GM19099 (cell line): ENCODE results near the gene GAPVD1.

Experiments
- POLR2A ChIP-seq: IDR thresholded peaks from 3 replicates; pipeline ENCODE4 v1.6.1; 2011; ENCODE audit warnings: low read depth; ENCODE audit not compliant: insufficient read length; ENCODE audit errors: extremely low read depth

GAPVD1 gene

GRCh38 chr9:125243792-125244260 lies 17.8 kb upstream of the GAPVD1 start:
- no peak for TF ChIP-seq POLR2A

- TF ChIP-seq POLR2A: no peak
Observed at GRCh38 chr9:125246261-125246667, 15.4 kb upstream of the GAPVD1 start.

GRCh38 chr9:125254231-125254630 lies 7.4 kb upstream of the GAPVD1 start:
- TF ChIP-seq POLR2A: no peak

GRCh38 chr9:125255781-125256391 lies 5.7 kb upstream of the GAPVD1 start:
- TF ChIP-seq POLR2A: no peak

GRCh38 chr9:125258160-125258785 lies 3.4 kb upstream of the GAPVD1 start:
- TF ChIP-seq POLR2A: no peak

GRCh38 chr9:125258832-125259534 lies 2.6 kb upstream of the GAPVD1 start:
- no peak for TF ChIP-seq POLR2A

GRCh38 chr9:125260561-125260960 lies 1.1 kb upstream of the GAPVD1 start:
- no peak for TF ChIP-seq POLR2A

GRCh38 chr9:125262294-125262991 lies 817 bp downstream of the GAPVD1 start:
- no peak for TF ChIP-seq POLR2A

- no peak for TF ChIP-seq POLR2A
Observed at GRCh38 chr9:125268394-125269013, 6.9 kb downstream of the GAPVD1 start.

GRCh38 chr9:125269014-125269397 lies 7.4 kb downstream of the GAPVD1 start:
- TF ChIP-seq POLR2A: no peak

- no peak for TF ChIP-seq POLR2A
Observed at GRCh38 chr9:125271081-125271480, 9.5 kb downstream of the GAPVD1 start.

- TF ChIP-seq POLR2A: no peak
Observed at GRCh38 chr9:125272697-125273096, 11.1 kb downstream of the GAPVD1 start.

- TF ChIP-seq POLR2A: no peak
Observed at GRCh38 chr9:125276771-125277170, 15.1 kb downstream of the GAPVD1 start.

GRCh38 chr9:125277411-125277810 lies 15.8 kb downstream of the GAPVD1 start:
- no peak for TF ChIP-seq POLR2A

- TF ChIP-seq POLR2A: no peak
Observed at GRCh38 chr9:125280945-125281344, 19.3 kb downstream of the GAPVD1 start.

- no peak for TF ChIP-seq POLR2A
Observed at GRCh38 chr9:125284855-125285254, 23.2 kb downstream of the GAPVD1 start.

GRCh38 chr9:125293134-125293533 lies 31.5 kb downstream of the GAPVD1 start:
- no peak for TF ChIP-seq POLR2A
